GM12878 (cell line): Measurements from ENCODE around the gene PITPNM1.

Source experiments
- ZBTB4 ChIP-seq: fragments of 450-650 bp; formaldehyde crosslinking; IDR thresholded peaks from 2 replicates; pipeline ENCODE4 v1.4.0; 2022; ENCODE audit warnings: mild to moderate bottlenecking, moderate library complexity
- ZNF274 ChIP-seq: IDR thresholded peaks from one replicate; pipeline ENCODE4 v1.8.0; 2011; ENCODE audit not compliant: insufficient read length, insufficient read depth

DNA sequence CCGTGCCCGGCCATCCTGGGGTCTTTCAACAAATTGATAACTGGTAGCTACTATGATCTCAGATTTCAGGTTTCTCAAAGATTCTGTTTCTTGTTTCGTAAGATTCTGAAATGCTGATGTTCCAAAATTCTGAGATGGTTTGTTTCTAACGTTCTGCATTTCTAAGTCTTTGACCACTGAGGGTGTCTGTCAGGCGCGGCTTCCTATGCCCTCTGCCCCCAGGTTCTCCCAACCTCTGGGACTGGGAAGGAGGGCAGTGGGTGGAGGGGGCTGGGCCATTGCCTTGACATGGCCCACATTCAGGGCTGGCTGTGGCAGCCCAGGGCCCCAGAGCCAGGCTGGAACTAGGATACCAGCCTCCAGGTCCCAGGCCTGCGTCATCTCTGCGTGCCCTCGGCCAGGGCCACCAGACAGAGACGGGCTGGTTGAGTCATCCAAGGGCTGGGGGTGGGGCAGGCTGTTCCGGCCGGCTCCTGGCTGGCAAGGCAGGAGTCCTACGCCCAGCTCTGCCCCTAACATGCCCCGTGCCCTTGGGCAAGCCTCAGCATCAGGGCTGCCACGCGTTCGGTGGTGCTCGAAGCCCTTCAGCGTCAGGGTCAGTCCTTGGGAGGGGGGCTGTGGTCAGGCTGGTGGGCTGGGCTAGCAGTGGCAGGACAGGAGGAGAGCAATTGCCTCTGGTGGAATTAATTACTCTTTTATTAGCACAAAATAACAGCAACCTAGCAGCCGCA, 41.3 kb downstream of the PITPNM1 start:
- TF ChIP-seq ZNF274 (no peak), ZBTB4 (no peak)
